H9 (cell line): Measurements from ENCODE around the gene LIMS1. TPM values are rescaled to one million over a fixed set of nuclear protein-coding genes. Genes with fewer than 3 reads are reported as not detected.

ENCODE experiments used
- DNase-seq: peaks from one replicate; pipeline ENCODE4 v3.0.0-alpha.2; 2017
- H2AFZ ChIP-seq: one replicate; pipeline ENCODE4 v1.6.1; 2013; ENCODE audit warnings: mild to moderate bottlenecking, low read length, control low read depth, moderate library complexity
- H2AK5ac ChIP-seq: 2 replicates; pipeline ENCODE4 v1.6.1; 2013; ENCODE audit warnings: low read length, control low read depth, mixed read lengths; ENCODE audit not compliant: insufficient read length
- H2BK120ac ChIP-seq: one replicate; pipeline ENCODE4 v1.6.1; 2013; ENCODE audit warnings: low read depth, mild to moderate bottlenecking, low read length, control low read depth, inconsistent platforms; ENCODE audit not compliant: poor library complexity, severe bottlenecking
- H2BK12ac ChIP-seq: 2 replicates; pipeline ENCODE4 v1.6.1; 2013; ENCODE audit warnings: low read length, control low read depth, mixed read lengths, low read depth; ENCODE audit not compliant: insufficient read length
- H2BK15ac ChIP-seq: 2 replicates; pipeline ENCODE4 v1.6.1; 2013; ENCODE audit warnings: low read depth, low read length, control low read depth
- H2BK20ac ChIP-seq: one replicate; pipeline ENCODE4 v1.6.1; 2013; ENCODE audit warnings: low read depth, mild to moderate bottlenecking, low read length, control low read depth, inconsistent platforms; ENCODE audit not compliant: poor library complexity, severe bottlenecking
- H2BK5ac ChIP-seq: 2 replicates; pipeline ENCODE4 v1.6.1; 2013; ENCODE audit warnings: low read length, control low read depth, mixed read lengths; ENCODE audit not compliant: insufficient read length
- H3K14ac ChIP-seq: 2 replicates; pipeline ENCODE4 v1.6.1; 2013; ENCODE audit warnings: low read length, control low read depth; ENCODE audit not compliant: insufficient read depth
- H3K18ac ChIP-seq: 2 replicates; pipeline ENCODE4 v1.6.1; 2013; ENCODE audit warnings: low read depth, mild to moderate bottlenecking, mixed read lengths, low read length, control low read depth; ENCODE audit not compliant: insufficient read length
- H3K23ac ChIP-seq: 2 replicates; pipeline ENCODE4 v1.6.1; 2013; ENCODE audit warnings: low read length, control low read depth, mixed read lengths, low read depth; ENCODE audit not compliant: insufficient read length
- H3K23me2 ChIP-seq: 2 replicates; pipeline ENCODE4 v1.6.1; 2013; ENCODE audit warnings: low read depth, mild to moderate bottlenecking, mixed read lengths, low read length, control low read depth; ENCODE audit not compliant: insufficient read length, poor library complexity, severe bottlenecking
- H3K27ac ChIP-seq: 2 replicates; pipeline ENCODE4 v1.5.1; 2013; ENCODE audit warnings: low read length, control low read depth, mixed read lengths, low read depth; ENCODE audit not compliant: insufficient read length
- H3K27me3 ChIP-seq: 2 replicates; pipeline ENCODE4 v1.6.1; 2013; ENCODE audit warnings: low read length, control low read depth, inconsistent platforms; ENCODE audit not compliant: insufficient read depth
- H3K4ac ChIP-seq: 2 replicates; pipeline ENCODE4 v1.6.1; 2013; ENCODE audit warnings: low read depth, mild to moderate bottlenecking, control low read depth, inconsistent platforms, low read length, moderate library complexity
- H3K4me1 ChIP-seq: 2 replicates; pipeline ENCODE4 v1.6.1; 2013; ENCODE audit warnings: low read length, control low read depth, inconsistent platforms; ENCODE audit not compliant: insufficient read depth
- H3K4me2 ChIP-seq: 2 replicates; pipeline ENCODE4 v1.6.1; 2013; ENCODE audit warnings: low read length, control low read depth, mixed read lengths; ENCODE audit not compliant: insufficient read length, insufficient read depth
- H3K56ac ChIP-seq: 2 replicates; pipeline ENCODE4 v1.6.1; 2013; ENCODE audit warnings: low read depth, mild to moderate bottlenecking, mixed read lengths, low read length, control low read depth; ENCODE audit not compliant: insufficient read length
- H3K79me1 ChIP-seq: 2 replicates; pipeline ENCODE4 v1.6.1; 2013; ENCODE audit warnings: low read depth, mild to moderate bottlenecking, moderate library complexity, low read length, control low read depth, inconsistent platforms; ENCODE audit not compliant: insufficient read depth, poor library complexity, severe bottlenecking
- H3K79me2 ChIP-seq: 2 replicates; pipeline ENCODE4 v1.6.1; 2013; ENCODE audit warnings: low read length, control low read depth, inconsistent platforms; ENCODE audit not compliant: insufficient read depth
- H3K9ac ChIP-seq: 2 replicates; pipeline ENCODE4 v1.6.1; 2013; ENCODE audit warnings: low read length, control low read depth, mixed read lengths; ENCODE audit not compliant: insufficient read length; ENCODE audit errors: extremely low read depth
- H3K9me3 ChIP-seq: one replicate; pipeline ENCODE4 v1.6.1; 2013; ENCODE audit warnings: low read depth, low read length, inconsistent platforms; ENCODE audit not compliant: control insufficient read depth
- H3T11ph ChIP-seq: one replicate; pipeline ENCODE4 v1.6.1; 2013; ENCODE audit warnings: mild to moderate bottlenecking, low read length, control low read depth, inconsistent platforms
- H4K20me1 ChIP-seq: one replicate; pipeline ENCODE4 v1.6.1; 2013; ENCODE audit not compliant: control insufficient read depth, insufficient read length, insufficient read depth
- H4K5ac ChIP-seq: 2 replicates; pipeline ENCODE4 v1.6.1; 2013; ENCODE audit warnings: low read depth, mild to moderate bottlenecking, mixed read lengths, low read length, control low read depth; ENCODE audit not compliant: insufficient read length
- H4K8ac ChIP-seq: replicated peaks from 2 replicates; pipeline ENCODE4 v1.6.1; 2013; ENCODE audit warnings: low read length, control low read depth, mixed read lengths, low read depth; ENCODE audit not compliant: insufficient read length
- H4K91ac ChIP-seq: 2 replicates; pipeline ENCODE4 v1.6.1; 2013; ENCODE audit warnings: low read depth, mild to moderate bottlenecking, moderate library complexity, mixed read lengths, low read length, control low read depth; ENCODE audit not compliant: insufficient read length
- H3K27ac Mint-ChIP-seq, 3 experiments: 2 replicates in 2 of 3; 3 replicates in 1 of 3; pipeline ENCODE4 v1.8.0; 2020 to 2021; ENCODE audit warnings: mixed read lengths in 3 of 3, mild to moderate bottlenecking in 1 of 3, moderate library complexity in 1 of 3
- H3K27me3 Mint-ChIP-seq: 2 replicates; pipeline ENCODE4 v1.8.0; 2021; ENCODE audit warnings: low read depth, mild to moderate bottlenecking, moderate library complexity, mixed read lengths
- H3K36me3 Mint-ChIP-seq, 3 experiments: 2 replicates in 2 of 3; 3 replicates in 1 of 3; pipeline ENCODE4 v1.8.0; 2020 to 2021; ENCODE audit warnings: low read depth in 3 of 3, mixed read lengths in 3 of 3; ENCODE audit not compliant: insufficient read depth in 1 of 3
- H3K4me1 Mint-ChIP-seq, 2 experiments: 2 replicates each; pipeline ENCODE4 v1.8.0; 2020; ENCODE audit warnings: mixed read lengths in 2 of 2
- H3K4me3 Mint-ChIP-seq, 2 experiments: 2 replicates in 1 of 2; 3 replicates in 1 of 2; pipeline ENCODE4 v1.8.0; 2020 to 2021; ENCODE audit warnings: mild to moderate bottlenecking in 2 of 2, mixed read lengths in 2 of 2, moderate library complexity in 1 of 2
- H3K9me3 Mint-ChIP-seq, 2 experiments: 2 replicates in 1 of 2; 3 replicates in 1 of 2; pipeline ENCODE4 v1.8.0; 2020; ENCODE audit warnings: mild to moderate bottlenecking in 2 of 2, mixed read lengths in 2 of 2, moderate library complexity in 1 of 2
- WGBS: extraction: QIAGEN DNeasy Blood & Tissue Kit; methylation state at CpG from one replicate; pipeline ENCODE4 v1.1.7; 2013; ENCODE audit warnings: missing lambda C conversion rate, low lambda C conversion rate, mixed read lengths; ENCODE audit not compliant: insufficient read length; ENCODE audit errors: extremely low coverage; 5-methylcytosine and 5-hydroxymethylcytosine counted together
- total RNA-seq: library from RNA; stranded (reverse); gene quantifications from 2 replicates; pipeline ENCODE4 v1.2.1, GENCODE V29; 2021
- TF ChIP-seq, protein P1 (sequence below): fragments of 200-600 bp; sonication (generic); conservative IDR thresholded peaks from 3 replicates; pipeline ENCODE4 v1.8.0; 2021; ENCODE audit warnings: antibody characterized with exemption, mild to moderate bottlenecking

The LIMS1 gene
- total RNA-seq, 1 experiment from 2014 or later: 37.7 TPM

DNA sequence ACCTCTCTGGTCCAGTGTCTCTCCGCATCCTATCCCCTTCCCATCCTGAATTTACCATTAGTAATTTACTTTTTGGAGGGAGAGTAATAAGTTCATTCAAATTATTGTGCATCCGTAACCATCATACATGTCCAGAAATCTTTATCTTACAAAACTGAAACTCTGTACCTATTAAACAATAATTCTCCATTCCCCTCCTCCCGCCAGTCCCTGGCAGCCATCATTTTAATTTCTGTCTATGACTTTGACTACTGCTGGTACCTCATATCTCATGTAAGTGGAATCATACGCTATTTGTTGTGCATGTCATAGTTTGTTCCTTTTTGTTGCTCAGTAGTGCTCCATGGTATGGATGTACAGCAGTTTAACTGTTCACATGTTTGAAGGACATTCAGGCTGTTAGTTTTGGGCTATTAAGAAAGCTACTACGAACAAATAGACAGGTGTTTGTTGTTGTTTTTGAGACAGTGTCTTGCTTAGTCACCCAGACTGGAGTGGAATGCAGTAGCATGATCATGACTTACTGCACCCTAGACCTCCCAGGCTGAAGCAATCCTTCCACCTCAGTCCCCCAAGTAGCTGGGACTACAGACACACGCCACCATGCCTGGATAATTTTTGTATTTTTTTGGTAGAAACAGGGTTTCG lies 2.0 kb downstream of the LIMS1 start:
- Histone ChIP-seq H3K27me3 (no peaks in the 10 kb centered on the region; the same call in 1 of the 2 replicates), H2AK5ac (no peak overlapping the region), H2BK120ac (no peak overlapping the region), H4K5ac (no peak overlapping the region), H3K79me2 (peaks cover 10% of the 10 kb centered on the region; the same call in 1 of the 2 replicates), H2BK5ac (no peak overlapping the region), H2BK20ac (no peak overlapping the region), H3K79me1 (peaks cover under 1% of the 10 kb centered on the region), H3K27ac (no peak overlapping the region), H4K20me1 (no peaks in the 10 kb centered on the region), H3K23ac (no peak overlapping the region), H3K9ac (no peak overlapping the region), H3K18ac (no peak overlapping the region), H2BK12ac (no peak overlapping the region), H3K9me3 (no peaks in the 10 kb centered on the region), H3K14ac (no peak overlapping the region), H4K8ac (no peak overlapping the region), H3K56ac (no peak overlapping the region), H2BK15ac (no peak overlapping the region), H3K4me1 (no peaks in the 10 kb centered on the region), H3T11ph (no peak overlapping the region), H3K4me2 (no peak overlapping the region), H4K91ac (no peak overlapping the region), H3K4ac (no peak overlapping the region), H2AFZ (no peak overlapping the region), H3K23me2 (no peaks in the 10 kb centered on the region)
- Mint-ChIP-seq H3K4me1 (peaks cover 29 to 33% of the 10 kb centered on the region in 2 experiments), H3K36me3 (peaks cover 0 to 2% (median 0%) of the 10 kb centered on the region in 3 experiments; a peak in 2 of 7 replicates), H3K4me3 (peak overlapping the region; percentile 36 to 62; a peak in 3 of 5 replicates), H3K9me3 (no peaks in the 10 kb centered on the region), H3K27ac (no peak overlapping the region), H3K27me3 (peaks cover 8% of the 10 kb centered on the region)
- WGBS: no CpG with 5 or more reads among the region's 7 CpGs
- no peak for DNase-seq
- TF ChIP-seq, protein P1, sequence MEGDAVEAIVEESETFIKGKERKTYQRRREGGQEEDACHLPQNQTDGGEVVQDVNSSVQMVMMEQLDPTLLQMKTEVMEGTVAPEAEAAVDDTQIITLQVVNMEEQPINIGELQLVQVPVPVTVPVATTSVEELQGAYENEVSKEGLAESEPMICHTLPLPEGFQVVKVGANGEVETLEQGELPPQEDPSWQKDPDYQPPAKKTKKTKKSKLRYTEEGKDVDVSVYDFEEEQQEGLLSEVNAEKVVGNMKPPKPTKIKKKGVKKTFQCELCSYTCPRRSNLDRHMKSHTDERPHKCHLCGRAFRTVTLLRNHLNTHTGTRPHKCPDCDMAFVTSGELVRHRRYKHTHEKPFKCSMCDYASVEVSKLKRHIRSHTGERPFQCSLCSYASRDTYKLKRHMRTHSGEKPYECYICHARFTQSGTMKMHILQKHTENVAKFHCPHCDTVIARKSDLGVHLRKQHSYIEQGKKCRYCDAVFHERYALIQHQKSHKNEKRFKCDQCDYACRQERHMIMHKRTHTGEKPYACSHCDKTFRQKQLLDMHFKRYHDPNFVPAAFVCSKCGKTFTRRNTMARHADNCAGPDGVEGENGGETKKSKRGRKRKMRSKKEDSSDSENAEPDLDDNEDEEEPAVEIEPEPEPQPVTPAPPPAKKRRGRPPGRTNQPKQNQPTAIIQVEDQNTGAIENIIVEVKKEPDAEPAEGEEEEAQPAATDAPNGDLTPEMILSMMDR: no peak
